Measurements from ENCODE around the gene RFX2.

- TF ChIP-seq NFRKB (IDR thresholded peaks at IDR 0.05) (no peak), PKNOX1 (IDR thresholded peaks at IDR 0.05) (no peak), TARDBP (IDR thresholded peaks at IDR 0.05) (no peak), SUZ12 (IDR thresholded peaks at IDR 0.05) (no peak), ZNF384 (IDR thresholded peaks at IDR 0.05) (no peak), SP1 (IDR thresholded peaks at IDR 0.05) (no peak), FOXK2 (IDR thresholded peaks at IDR 0.05) (no peak), CTBP1 (IDR thresholded peaks at IDR 0.05; ENCODE audit: borderline replicate concordance) (no peak), FOXM1 (IDR thresholded peaks at IDR 0.05; ENCODE audit: borderline replicate concordance) (no peak), ARNT (IDR thresholded peaks at IDR 0.05) (no peak), BHLHE40 (IDR thresholded peaks at IDR 0.05; ENCODE audit: borderline replicate concordance) (no peak), LEF1 (IDR thresholded peaks at IDR 0.05; ENCODE audit: borderline replicate concordance) (no peak), HDGF (IDR thresholded peaks at IDR 0.05; ENCODE audit: borderline replicate concordance) (no peak)
These were observed 98.5 kb downstream of the RFX2 start for GRCh38 chr19:6011794-6012193.
